GM12874 (cell line): Measurements from ENCODE around the gene CD226.

Experiments used
- CTCF ChIP-seq: IDR thresholded peaks from 2 replicates; pipeline ENCODE4 v1.5.1; 2011; ENCODE audit warnings: low read depth, mild to moderate bottlenecking, control low read depth, low read length, moderate library complexity; ENCODE audit not compliant: insufficient read depth

Gene CD226

DNA sequence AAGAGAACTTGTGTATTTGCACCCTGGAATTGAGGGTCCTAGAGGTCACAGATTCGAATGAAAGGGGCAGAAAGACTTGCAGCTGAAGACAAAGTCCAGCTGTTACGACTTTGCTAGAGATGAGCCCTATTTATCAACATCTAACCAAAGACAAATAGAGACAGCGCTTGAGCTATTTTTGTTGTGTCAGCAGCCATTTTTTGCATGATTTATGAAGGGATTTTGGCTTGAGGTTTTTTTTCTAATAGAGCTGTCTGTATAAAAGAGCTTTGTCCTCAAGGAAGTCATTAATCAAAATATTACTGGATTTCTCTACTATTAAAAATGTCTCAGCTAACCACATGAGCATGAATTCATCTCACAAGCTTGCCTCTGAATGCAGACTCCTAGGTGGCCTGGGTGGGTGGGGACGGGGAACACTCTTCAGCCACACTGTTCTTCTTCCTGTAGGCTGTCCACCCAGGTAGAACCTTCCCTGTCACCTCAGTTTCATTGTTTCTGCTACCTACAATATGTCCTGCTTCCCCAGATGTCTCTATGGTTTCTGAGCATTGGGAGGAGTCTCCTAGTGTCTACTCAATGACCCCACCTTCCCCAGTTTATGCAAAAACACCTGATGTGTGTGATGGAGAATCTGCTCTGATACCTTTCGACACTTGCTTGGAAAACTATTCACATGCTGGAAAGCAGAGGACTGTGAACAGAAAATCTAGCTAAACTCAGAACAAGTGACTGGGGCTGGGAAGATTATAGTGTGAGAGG is 7.2 kb upstream of the CD226 start:
- TF ChIP-seq CTCF, result no peak

DNA sequence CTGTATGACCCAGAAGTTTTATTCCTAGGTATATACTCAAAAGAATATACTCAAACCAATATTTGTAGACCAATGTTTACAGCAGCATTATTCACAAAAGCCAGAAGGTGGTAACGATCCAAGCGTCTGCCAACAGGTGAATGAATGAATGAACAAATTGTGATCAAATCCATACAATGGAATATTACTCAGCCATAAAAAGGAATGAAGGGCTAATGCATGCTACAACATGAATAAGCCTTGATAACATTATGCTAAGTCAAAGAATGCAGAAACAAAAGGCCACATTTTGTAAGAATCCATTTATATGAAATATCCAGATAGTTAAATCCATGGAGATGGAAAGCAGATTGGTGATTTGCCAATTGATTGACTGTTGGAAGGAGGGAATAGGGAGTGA is 5.5 kb upstream of the CD226 start:
- no peak for TF ChIP-seq CTCF

GRCh38 chr18:69951182-69951581 is 3.5 kb upstream of the CD226 start:
- TF ChIP-seq CTCF, result no peak

DNA sequence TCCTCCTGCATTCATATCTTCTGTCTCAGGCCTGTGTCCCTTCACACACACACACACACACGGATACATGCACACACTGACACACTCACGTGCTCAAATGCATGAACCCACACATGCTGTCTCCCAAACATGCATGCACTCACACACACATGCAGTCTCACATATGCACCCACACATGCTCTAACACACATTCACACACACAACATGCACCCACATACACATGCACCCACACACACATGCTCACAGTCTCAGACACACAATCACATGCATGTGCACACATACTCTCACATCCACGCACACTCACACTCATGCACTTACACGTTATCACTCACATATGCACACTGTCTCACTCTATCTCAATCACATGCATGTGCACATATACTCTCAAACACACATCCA is 1.9 kb upstream of the CD226 start:
- no peak for TF ChIP-seq CTCF

GRCh38 chr18:69948919-69949537 is 1.4 kb upstream of the CD226 start:
- TF ChIP-seq CTCF, result no peak

DNA sequence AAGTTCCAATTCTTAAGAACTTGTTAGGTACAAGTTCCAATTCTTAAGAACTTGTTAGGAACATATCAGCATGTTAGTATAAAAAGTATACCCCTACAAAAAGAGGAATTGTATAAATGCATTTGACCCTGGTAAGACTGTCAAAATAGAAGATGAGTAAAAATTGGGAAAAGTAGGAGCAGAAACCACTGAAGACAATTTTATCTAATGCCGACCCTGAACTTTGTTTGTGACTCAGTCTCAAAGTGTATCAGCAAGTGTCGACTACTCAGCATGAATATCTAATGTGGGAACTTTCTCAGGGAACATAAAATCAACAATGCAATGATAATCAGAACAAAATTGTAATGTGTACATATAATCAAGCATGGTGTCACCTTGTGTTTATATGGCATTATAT is 583 bp upstream of the CD226 start:
- TF ChIP-seq CTCF, result no peak

DNA sequence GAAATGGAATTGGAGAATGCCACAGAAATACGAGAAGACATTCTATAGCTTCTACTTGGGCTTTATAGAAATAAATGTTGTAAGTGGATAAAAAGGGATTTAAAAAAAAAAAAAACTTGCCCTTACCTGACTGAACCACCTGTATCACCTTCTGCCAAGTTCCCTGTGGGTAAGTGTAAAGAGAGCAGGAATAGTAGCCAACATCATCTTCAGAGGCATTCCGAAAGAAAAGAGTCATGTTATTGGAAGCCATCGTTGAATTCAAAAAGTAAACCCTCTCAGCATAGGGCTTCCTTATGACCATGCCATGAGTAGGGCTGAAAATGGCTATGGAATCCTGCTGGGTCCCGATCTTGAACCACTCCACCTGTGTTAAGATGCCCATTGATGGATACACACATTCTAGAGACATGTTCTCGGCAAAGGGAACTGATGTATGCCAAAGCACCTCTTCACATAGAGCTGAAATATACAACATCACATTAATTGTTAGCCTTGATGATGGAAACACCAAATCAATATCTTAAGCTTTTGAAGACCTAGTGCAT is 991 bp downstream of the CD226 start:
- TF ChIP-seq CTCF, result no peak
